Uterus (tissue), 4 donors: ENCODE results near the gene EDEM2. TPM values are rescaled to one million over a fixed set of nuclear protein-coding genes. Genes with fewer than 3 reads are reported as not detected.

Source experiments
- DNase-seq, 2 donors: peaks; one replicate each; pipeline ENCODE4 v3.0.0-alpha.2; 2019 to 2020
- H3K27ac ChIP-seq, 2 donors: fragments of 200-600 bp; sonication (generic); 1 replicate in 1 of 2; 2 replicates in 1 of 2; pipeline ENCODE4 v1.5.1; 2016 to 2018
- H3K27me3 ChIP-seq, 2 donors: fragments of 200-600 bp; sonication (generic); one replicate each; pipeline ENCODE4 v1.5.1; 2018 to 2019; ENCODE audit warnings: control low read depth in 1 of 2
- H3K36me3 ChIP-seq, 2 donors: fragments of 200-600 bp; sonication (generic); one replicate each; pipeline ENCODE4 v1.5.1; 2019; ENCODE audit warnings: control low read depth in 1 of 2
- H3K4me1 ChIP-seq, 2 donors: fragments of 200-600 bp; sonication (generic); one replicate each; pipeline ENCODE4 v1.5.1; 2018 to 2019; ENCODE audit warnings: control low read depth in 1 of 2
- H3K4me3 ChIP-seq, 2 donors: fragments of 200-600 bp; sonication (generic); 1 replicate in 1 of 2; 2 replicates in 1 of 2; pipeline ENCODE4 v1.5.1; 2018 to 2019; ENCODE audit warnings: mild to moderate bottlenecking in 1 of 2
- H3K9me3 ChIP-seq, 2 donors: fragments of 200-600 bp; sonication (generic); one replicate each; pipeline ENCODE4 v1.5.1; 2019; ENCODE audit warnings: control low read depth in 1 of 2
- CTCF ChIP-seq, 4 experiments: fragments of 200-600 bp in 2 of 4; fragments of 450-650 bp in 2 of 4; sonication (generic) in 2 of 4; IDR thresholded peaks; one replicate each; pipeline ENCODE4 v1.5.1; 2016 to 2019; ENCODE audit warnings: antibody characterized with exemption in 4 of 4, mild to moderate bottlenecking in 2 of 4, moderate library complexity in 1 of 4
- POLR2A ChIP-seq, 2 donors: fragments of 450-650 bp; IDR thresholded peaks; one replicate each; pipeline ENCODE4 v1.6.1; 2016; ENCODE audit warnings: antibody characterized with exemption in 2 of 2, mild to moderate bottlenecking in 1 of 2, moderate library complexity in 1 of 2
- intact Hi-C: fragments of 100-400 bp; cut with DNase I; formaldehyde crosslinking; loops from one replicate; pipeline ENCODE4 v1.15.1; 2023; ENCODE audit warnings: low total_unique reads
- total RNA-seq, 4 donors: library from RNA; depleted of rRNA in 3 of 4; stranded (reverse); fragments of >200 nt in 3 of 4; gene quantifications; one replicate each; pipeline versions ENCODE4 v1.1.0 to v1.2.4, GENCODE V29; 2014 to 2023
- donor health status: DM: yes; HTN: yes; CAD: no.

Gene EDEM2
- total RNA-seq, 4 donors from 2014 or later = 2.6 to 18.5 (median 13.3) TPM

- intact Hi-C loops = no loop called here
- TF ChIP-seq CTCF (IDR thresholded peaks at IDR 0.05) = no peak
- TF ChIP-seq POLR2A (IDR thresholded peaks at IDR 0.05) = no peak
- Histone ChIP-seq H3K27me3 (no peaks in the 10 kb centered on the region), H3K36me3 (no peaks in the 10 kb centered on the region), H3K27ac (no peak overlapping the region), H3K4me1 (no peaks in the 10 kb centered on the region), H3K4me3 (no peak overlapping the region), H3K9me3 (no peaks in the 10 kb centered on the region)
- no peak for DNase-seq
These were observed 24.3 kb downstream of the EDEM2 start for GRCh38 chr20:35122756-35123405.

- no peaks in the 10 kb centered on the region for H3K9me3 ChIP-seq
- intact Hi-C loops = no loop called here
- no peak overlapping the region for H3K4me3 ChIP-seq
- H3K27me3 ChIP-seq = no peaks in the 10 kb centered on the region
- DNase-seq = no peak
- TF ChIP-seq CTCF (IDR thresholded peaks at IDR 0.05) (no peak), POLR2A (IDR thresholded peaks at IDR 0.05) (no peak)
- H3K36me3 ChIP-seq = no peaks in the 10 kb centered on the region
- H3K27ac ChIP-seq = no peak overlapping the region
- H3K4me1 ChIP-seq = no peaks in the 10 kb centered on the region
These were observed 25.9 kb downstream of the EDEM2 start for GRCh38 chr20:35121186-35121585.

GRCh38 chr20:35120012-35120701, 27.0 kb downstream of the EDEM2 start:
- Histone ChIP-seq H3K9me3 (no peaks in the 10 kb centered on the region), H3K27ac (peak overlapping the region in 1 of 2 donors; percentile 8), H3K4me3 (no peak overlapping the region), H3K36me3 (no peaks in the 10 kb centered on the region), H3K4me1 (no peaks in the 10 kb centered on the region), H3K27me3 (no peaks in the 10 kb centered on the region)
- no peak for DNase-seq
- intact Hi-C loops = no loop called here
- no peak for TF ChIP-seq POLR2A (IDR thresholded peaks at IDR 0.05)
- TF ChIP-seq CTCF (IDR thresholded peaks at IDR 0.05) = no peak

- Histone ChIP-seq H3K4me3 (no peak overlapping the region), H3K36me3 (no peaks in the 10 kb centered on the region), H3K4me1 (no peaks in the 10 kb centered on the region), H3K27ac (no peak overlapping the region), H3K9me3 (no peaks in the 10 kb centered on the region), H3K27me3 (no peaks in the 10 kb centered on the region)
- no peak for DNase-seq
- intact Hi-C loops = no loop called here
- TF ChIP-seq POLR2A (IDR thresholded peaks at IDR 0.05) = no peak
- TF ChIP-seq CTCF (IDR thresholded peaks at IDR 0.05) = no peak
These were observed 29.5 kb downstream of the EDEM2 start for GRCh38 chr20:35117629-35118028.

- no peak overlapping the region for H3K27ac ChIP-seq
- TF ChIP-seq POLR2A (IDR thresholded peaks at IDR 0.05) (no peak), CTCF (IDR thresholded peaks at IDR 0.05) (no peak)
These were observed 29.9 kb downstream of the EDEM2 start for GRCh38 chr20:35117196-35117595.

More at GRCh38 chr20:35117196-35117595, 29.9 kb downstream of the EDEM2 start:
- no peaks in the 10 kb centered on the region for H3K27me3 ChIP-seq
- no peaks in the 10 kb centered on the region for H3K9me3 ChIP-seq
- no peak for DNase-seq
- intact Hi-C loops = no loop called here
- H3K4me1 ChIP-seq = no peaks in the 10 kb centered on the region
- no peaks in the 10 kb centered on the region for H3K36me3 ChIP-seq
- H3K4me3 ChIP-seq = no peak overlapping the region
